ENCODE results near the gene PACSIN2. TPM values are rescaled to one million over a fixed set of nuclear protein-coding genes. Genes with fewer than 3 reads are reported as not detected.
"Not testable (repeated sequence)": the region's sequence is repeated elsewhere in the genome, so short reads cannot be mapped to it uniquely, and the experiment has no call there.

The PACSIN2 gene
- total RNA-seq, 3 donors from 2014 or later, result 132 to 184 (median 152) TPM

DNA sequence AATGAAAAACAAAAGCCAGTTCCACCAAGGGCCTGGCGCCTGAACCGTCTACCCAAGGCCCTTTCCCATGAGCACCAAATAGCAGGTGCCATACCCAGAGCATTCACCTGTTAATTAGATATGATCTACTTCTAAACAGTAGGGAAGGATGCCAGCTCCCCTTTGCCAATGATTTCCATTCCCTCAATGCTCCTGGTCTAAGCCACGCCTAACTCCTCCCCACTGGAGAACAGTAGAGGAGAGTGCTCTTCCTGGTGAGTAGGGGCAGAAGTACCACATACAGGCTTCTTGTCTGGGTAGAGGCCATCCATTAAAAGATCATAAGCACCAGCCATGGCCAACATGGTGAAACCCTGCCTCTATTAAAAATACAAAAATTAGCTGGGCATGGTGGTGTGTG lies 40.7 kb downstream of the PACSIN2 start:
- Histone ChIP-seq H3K4me1 (ENCODE audit: low read depth) (peaks cover 42% of the 10 kb centered on the region), H3K36me3 (ENCODE audit: low read depth) (no peaks in the 10 kb centered on the region), H3K4me3 (no peak overlapping the region), H3K9me3 (no peaks in the 10 kb centered on the region)
- intact Hi-C loops (cut with DNase I, micrococcal nuclease), result no loop called here
- peak in 1 of 3 donors; percentile 59 for DNase-seq
- TF ChIP-seq, protein P1, sequence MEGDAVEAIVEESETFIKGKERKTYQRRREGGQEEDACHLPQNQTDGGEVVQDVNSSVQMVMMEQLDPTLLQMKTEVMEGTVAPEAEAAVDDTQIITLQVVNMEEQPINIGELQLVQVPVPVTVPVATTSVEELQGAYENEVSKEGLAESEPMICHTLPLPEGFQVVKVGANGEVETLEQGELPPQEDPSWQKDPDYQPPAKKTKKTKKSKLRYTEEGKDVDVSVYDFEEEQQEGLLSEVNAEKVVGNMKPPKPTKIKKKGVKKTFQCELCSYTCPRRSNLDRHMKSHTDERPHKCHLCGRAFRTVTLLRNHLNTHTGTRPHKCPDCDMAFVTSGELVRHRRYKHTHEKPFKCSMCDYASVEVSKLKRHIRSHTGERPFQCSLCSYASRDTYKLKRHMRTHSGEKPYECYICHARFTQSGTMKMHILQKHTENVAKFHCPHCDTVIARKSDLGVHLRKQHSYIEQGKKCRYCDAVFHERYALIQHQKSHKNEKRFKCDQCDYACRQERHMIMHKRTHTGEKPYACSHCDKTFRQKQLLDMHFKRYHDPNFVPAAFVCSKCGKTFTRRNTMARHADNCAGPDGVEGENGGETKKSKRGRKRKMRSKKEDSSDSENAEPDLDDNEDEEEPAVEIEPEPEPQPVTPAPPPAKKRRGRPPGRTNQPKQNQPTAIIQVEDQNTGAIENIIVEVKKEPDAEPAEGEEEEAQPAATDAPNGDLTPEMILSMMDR (IDR thresholded peaks at IDR 0.05), result no peak
- ATAC-seq, result peak; percentile 56

DNA sequence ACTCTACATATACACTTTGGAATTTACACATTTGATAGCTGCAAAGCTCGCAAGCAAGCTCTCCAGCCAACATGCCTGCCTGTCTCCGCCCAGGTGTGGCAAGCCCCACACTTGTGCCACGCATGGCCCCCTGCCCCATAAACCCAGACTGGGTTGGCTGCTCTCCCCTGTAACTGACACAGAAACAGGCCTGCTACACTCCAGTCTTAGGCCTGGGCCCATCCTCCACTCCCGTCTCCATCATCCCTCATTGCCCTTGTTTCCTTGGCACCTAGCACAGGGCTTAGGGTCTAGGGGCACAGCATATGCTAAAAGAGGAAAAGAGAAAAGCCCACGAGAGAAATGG lies 41.4 kb downstream of the PACSIN2 start:
- no peaks in the 10 kb centered on the region for H3K9me3 ChIP-seq
- no peak overlapping the region for H3K4me3 ChIP-seq
- TF ChIP-seq, protein P1 (IDR thresholded peaks at IDR 0.05), result no peak
- no peaks in the 10 kb centered on the region for H3K36me3 ChIP-seq (ENCODE audit: low read depth)
- ATAC-seq (peak; percentile 3), DNase-seq (no peak)
- peaks cover 39% of the 10 kb centered on the region for H3K4me1 ChIP-seq (ENCODE audit: low read depth)
- intact Hi-C loops (cut with DNase I, micrococcal nuclease), result no loop called here

DNA sequence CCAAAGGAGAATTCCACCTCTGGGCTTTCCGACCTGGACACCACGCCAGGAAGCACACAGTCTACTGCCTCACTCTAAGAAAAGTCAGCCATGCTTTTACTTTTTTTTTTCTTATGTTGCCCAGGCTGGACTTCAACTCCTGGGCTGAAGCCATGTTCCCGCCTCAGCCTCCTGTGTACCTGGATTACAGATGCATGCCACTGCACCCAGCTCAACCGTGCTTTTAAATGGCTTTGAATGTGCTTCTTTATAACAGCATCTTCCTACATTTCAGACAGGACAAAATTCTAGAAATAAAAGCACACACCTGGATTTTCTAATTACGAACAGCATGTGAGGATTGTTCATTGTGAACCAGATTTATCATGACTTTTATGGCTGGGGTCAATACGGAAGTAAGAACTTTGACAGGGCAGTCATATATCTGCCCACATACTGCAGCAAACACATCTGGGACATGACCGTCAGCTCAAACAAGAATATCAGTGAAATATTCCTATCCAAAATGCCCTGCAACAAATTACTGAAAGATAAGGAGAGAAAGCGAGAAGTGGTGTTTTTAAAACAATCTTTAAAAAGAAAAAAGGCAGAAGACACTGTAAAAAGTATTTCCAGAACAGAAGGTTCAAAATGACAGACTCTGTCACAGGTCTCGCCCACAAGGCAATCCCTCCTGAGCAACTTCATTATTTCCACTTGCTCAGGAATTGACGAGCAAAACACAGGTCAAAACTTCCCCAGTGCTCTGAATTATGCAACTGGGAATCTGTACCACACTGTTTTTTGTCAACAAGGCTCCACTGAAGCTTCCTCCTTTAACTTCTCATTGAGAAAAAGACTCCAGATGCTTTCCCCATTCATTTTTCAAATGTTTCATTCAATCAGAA lies 42.1 kb downstream of the PACSIN2 start:
- DNase-seq (peak in 1 of 3 donors; percentile 58), ATAC-seq (peak; percentile 76)
- TF ChIP-seq, protein P1 (IDR thresholded peaks at IDR 0.05), result no peak
- Histone ChIP-seq H3K9me3 (no peaks in the 10 kb centered on the region), H3K4me3 (no peak overlapping the region), H3K36me3 (ENCODE audit: low read depth) (no peaks in the 10 kb centered on the region), H3K4me1 (ENCODE audit: low read depth) (peaks cover 38% of the 10 kb centered on the region)
- intact Hi-C loops (cut with DNase I, micrococcal nuclease), result no loop called here

DNA sequence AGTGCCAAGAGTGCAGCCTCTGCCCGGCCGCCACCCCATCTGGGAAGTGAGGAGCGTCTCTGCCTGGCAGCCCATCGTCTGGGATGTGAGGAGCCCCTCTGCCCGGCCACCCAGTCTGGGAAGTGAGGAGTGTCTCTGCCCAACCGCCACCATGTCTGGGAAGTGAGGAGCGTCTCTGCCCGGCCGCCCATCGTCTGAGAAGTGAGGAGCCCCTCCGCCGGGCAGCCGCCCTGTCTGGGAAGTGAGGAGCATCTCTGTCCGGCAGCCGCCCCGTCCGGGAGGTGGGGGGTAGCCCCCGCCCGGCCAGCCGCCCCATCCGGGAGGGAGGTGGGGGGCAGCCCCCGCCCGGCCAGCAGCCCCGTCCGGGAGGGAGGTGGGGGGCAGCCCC lies 43.5 kb downstream of the PACSIN2 start:
- peaks cover 36% of the 10 kb centered on the region for H3K4me1 ChIP-seq (ENCODE audit: low read depth)
- DNase-seq, result not testable (repeated sequence)

DNA sequence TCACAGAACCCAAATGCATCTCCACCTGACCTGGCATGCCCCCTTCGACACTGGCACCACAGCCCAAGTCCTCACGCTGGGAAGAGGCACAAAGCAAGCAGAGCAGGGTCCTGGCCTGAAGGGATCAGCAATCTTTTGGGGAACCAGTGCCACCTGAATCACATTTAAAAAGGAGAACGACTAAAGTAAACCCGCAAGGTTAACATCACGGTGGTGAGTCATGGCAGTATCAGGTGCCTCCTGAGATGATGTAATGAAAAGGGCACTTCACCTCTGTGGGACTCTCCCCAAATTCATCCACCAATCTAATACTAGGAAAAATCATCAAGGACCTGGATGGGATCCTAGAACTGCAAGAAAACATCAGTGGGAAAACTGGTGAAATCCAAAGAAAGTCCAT lies 44.9 kb downstream of the PACSIN2 start:
- intact Hi-C loops (cut with DNase I, micrococcal nuclease), result no loop called here
- no peak for DNase-seq
- Histone ChIP-seq H3K4me3 (no peak overlapping the region), H3K9me3 (no peaks in the 10 kb centered on the region), H3K36me3 (ENCODE audit: low read depth) (no peaks in the 10 kb centered on the region), H3K4me1 (ENCODE audit: low read depth) (peaks cover 28% of the 10 kb centered on the region)
- TF ChIP-seq, protein P1 (IDR thresholded peaks at IDR 0.05), result no peak
- ATAC-seq, result no peak

More for the DNA sequence above, 43.5 kb downstream of the PACSIN2 start:
- intact Hi-C loops (cut with DNase I, micrococcal nuclease); ATAC-seq; H3K9me3 ChIP-seq; H3K36me3 ChIP-seq (ENCODE audit: low read depth); H3K4me3 ChIP-seq: not testable (repeated sequence)

DNA sequence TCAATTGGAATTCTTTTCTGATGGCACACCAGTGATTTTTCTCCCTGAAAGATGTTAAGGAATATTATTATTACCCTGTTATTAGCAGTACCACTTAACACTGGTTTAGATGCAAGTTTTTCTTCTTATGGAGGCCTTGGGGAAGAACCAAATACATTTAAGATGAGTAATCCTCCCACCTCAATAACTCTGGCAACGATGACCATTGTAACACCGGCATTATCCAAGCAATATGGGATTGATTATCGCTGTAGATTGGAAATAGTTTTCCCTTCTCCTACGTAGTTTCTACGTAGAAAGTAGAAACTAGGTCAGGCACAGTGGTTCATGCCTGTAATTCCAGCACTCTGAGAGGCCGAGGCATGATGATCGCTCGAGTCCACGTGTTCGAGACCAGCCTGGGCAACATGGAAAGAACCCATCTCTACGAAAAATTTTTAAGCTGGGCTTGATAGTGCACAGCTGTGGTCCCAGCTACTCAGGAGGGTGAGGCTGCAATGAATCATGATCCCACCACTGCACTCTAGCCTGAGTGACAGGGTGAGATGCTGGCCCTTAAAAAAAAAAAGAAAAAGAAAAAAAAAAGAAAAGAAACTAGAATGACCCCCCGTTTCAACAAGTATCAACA lies 45.5 kb downstream of the PACSIN2 start:
- H3K4me3 ChIP-seq, result no peak overlapping the region
- TF ChIP-seq, protein P1 (IDR thresholded peaks at IDR 0.05), result no peak
- intact Hi-C loops (cut with DNase I, micrococcal nuclease), result no loop called here
- no peaks in the 10 kb centered on the region for H3K9me3 ChIP-seq
- ATAC-seq (no peak), DNase-seq (no peak)
- no peaks in the 10 kb centered on the region for H3K36me3 ChIP-seq (ENCODE audit: low read depth)
- peaks cover 26% of the 10 kb centered on the region for H3K4me1 ChIP-seq (ENCODE audit: low read depth)

All from mucosa of descending colon (tissue), 3 donors.